GM18519 (cell line): ENCODE measurements around the gene IVNS1ABP.
A peak's percentile ranks its signal among the peaks of the same experiment; 100 is the strongest.
"Not testable (repeated sequence)": the region's sequence is repeated elsewhere in the genome, so short reads cannot be mapped to it uniquely, and the experiment has no call there.

ENCODE experiments used
- ATAC-seq: cut with Tn5 transposase; IDR thresholded peaks from one replicate; pipeline ENCODE4 v1.9.1; 2021; ENCODE audit warnings: mild to moderate bottlenecking, moderate library complexity; ENCODE audit not compliant: unreplicated experiment, low FRiP score

Gene IVNS1ABP

GRCh38 chr1:185337246-185337645 is 20.2 kb upstream of the IVNS1ABP start:
- ATAC-seq: no peak

- no peak for ATAC-seq
Measured at GRCh38 chr1:185334182-185334581, 17.1 kb upstream of the IVNS1ABP start.

GRCh38 chr1:185328255-185328654 is 11.2 kb upstream of the IVNS1ABP start:
- ATAC-seq: no peak

GRCh38 chr1:185325413-185325812 is 8.4 kb upstream of the IVNS1ABP start:
- ATAC-seq: no peak

- no peak for ATAC-seq
Measured at GRCh38 chr1:185324118-185324517, 7.1 kb upstream of the IVNS1ABP start.

GRCh38 chr1:185322636-185323035 is 5.6 kb upstream of the IVNS1ABP start:
- ATAC-seq: no peak

- ATAC-seq: not testable (repeated sequence)
Measured at GRCh38 chr1:185321653-185322221, 4.7 kb upstream of the IVNS1ABP start.

- ATAC-seq: not testable (repeated sequence)
Measured at GRCh38 chr1:185321104-185321503, 4.1 kb upstream of the IVNS1ABP start.

GRCh38 chr1:185319139-185319475 is 2.1 kb upstream of the IVNS1ABP start:
- ATAC-seq: no peak

- no peak for ATAC-seq
Measured at GRCh38 chr1:185318431-185319138, 1.5 kb upstream of the IVNS1ABP start.

GRCh38 chr1:185317886-185318310 is 855 bp upstream of the IVNS1ABP start:
- peak; percentile 46 for ATAC-seq

GRCh38 chr1:185316163-185317033 is 645 bp downstream of the IVNS1ABP start:
- no peak for ATAC-seq

- no peak for ATAC-seq
Measured at GRCh38 chr1:185315445-185316071, 1.5 kb downstream of the IVNS1ABP start.

GRCh38 chr1:185314411-185314810 is 2.6 kb downstream of the IVNS1ABP start:
- no peak for ATAC-seq

GRCh38 chr1:185312361-185313138 is 4.5 kb downstream of the IVNS1ABP start:
- no peak for ATAC-seq

GRCh38 chr1:185311589-185312225 is 5.3 kb downstream of the IVNS1ABP start:
- ATAC-seq: no peak

- no peak for ATAC-seq
Measured at GRCh38 chr1:185309566-185309965, 7.5 kb downstream of the IVNS1ABP start.

GRCh38 chr1:185308126-185308525 is 8.9 kb downstream of the IVNS1ABP start:
- no peak for ATAC-seq

- ATAC-seq: no peak
Measured at GRCh38 chr1:185305419-185305818, 11.6 kb downstream of the IVNS1ABP start.

GRCh38 chr1:185300152-185300551 is 16.9 kb downstream of the IVNS1ABP start:
- ATAC-seq: no peak
